Mucosa of gallbladder (tissue), 1 donor: Measurements from ENCODE around the gene CTAGE1. TPM values are rescaled to one million over a fixed set of nuclear protein-coding genes. Genes with fewer than 3 reads are reported as not detected.
"Not testable (repeated sequence)": the region's sequence is repeated elsewhere in the genome, so short reads cannot be mapped to it uniquely, and the experiment has no call there.

Experiments used
- DNase-seq: peaks from one replicate; pipeline ENCODE4 v3.0.0-alpha.2; 2020; ENCODE audit warnings: low spot score
- total RNA-seq: library from RNA; stranded (reverse); gene quantifications from one replicate; pipeline ENCODE4 v1.2.1, GENCODE V29; 2021
- donor health status: DM: no; HTN: no; CAD: no.

The CTAGE1 gene
- 0.06 TPM for total RNA-seq

GRCh38 chr18:22417496-22418188 is at the start of gene CTAGE1:
TSS of gene CTAGE1 (minus strand) at chr18:22417915. CDS start at chr18:22417811, 104 bp downstream.
- DNase-seq: no peak

- DNase-seq: peak; percentile 75
These were observed 49.1 kb upstream of the CTAGE1 start for GRCh38 chr18:22466608-22467395.

DNA sequence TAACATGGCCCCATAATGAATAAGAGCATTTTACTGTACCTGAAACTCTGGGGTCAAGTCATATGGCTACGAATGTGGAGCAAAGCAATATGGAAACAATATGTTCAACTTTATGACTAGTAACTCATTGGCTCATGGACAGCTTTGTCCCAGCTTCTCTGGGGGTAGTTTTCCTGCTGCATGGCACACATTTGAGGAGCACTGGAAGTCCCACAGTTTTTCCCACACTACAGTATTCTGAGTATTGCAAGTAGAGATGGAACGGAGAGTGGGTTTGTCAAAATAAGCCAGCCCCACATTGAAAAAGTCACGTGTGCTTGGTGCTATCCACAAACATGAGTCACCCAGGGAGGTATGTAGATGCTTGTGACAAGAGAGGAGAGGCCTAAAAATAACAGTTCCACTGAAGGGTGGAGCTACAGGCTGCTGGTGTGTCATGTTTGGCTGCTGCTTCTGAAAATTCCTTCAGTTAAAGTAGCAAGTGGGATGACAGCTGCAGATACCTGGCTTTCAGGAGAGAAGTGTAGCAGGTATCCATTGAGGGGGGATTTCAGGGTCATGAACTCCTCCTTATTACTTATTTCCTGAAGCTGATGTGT is 48.2 kb upstream of the CTAGE1 start:
- DNase-seq: peak; percentile 67

GRCh38 chr18:22463076-22463475 is 45.4 kb upstream of the CTAGE1 start:
- no peak for DNase-seq

- no peak for DNase-seq
These were observed 41.8 kb upstream of the CTAGE1 start for GRCh38 chr18:22459491-22459890.

- DNase-seq: no peak
These were observed 39.8 kb upstream of the CTAGE1 start for GRCh38 chr18:22457524-22457923.

DNA sequence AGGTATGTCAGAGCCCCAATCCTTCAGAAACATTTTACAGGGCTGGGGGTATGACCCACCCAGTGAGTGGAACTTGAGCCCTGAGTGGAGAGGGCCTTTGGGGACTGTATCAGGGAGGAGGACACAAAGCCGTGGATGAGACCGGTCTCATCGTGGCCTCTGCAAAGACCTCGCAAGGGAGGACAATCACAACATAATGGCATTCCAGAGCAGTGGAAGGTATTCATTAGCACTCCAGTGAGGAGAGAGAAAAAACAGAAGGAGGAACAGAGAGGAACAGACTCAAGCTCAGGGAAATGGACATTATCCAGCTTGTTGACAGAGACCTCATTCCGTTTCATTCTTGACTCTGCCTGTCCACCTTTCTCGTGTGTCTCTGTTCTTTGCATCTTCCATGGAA is 38.8 kb upstream of the CTAGE1 start:
- DNase-seq: no peak

GRCh38 chr18:22456116-22456480 is 38.4 kb upstream of the CTAGE1 start:
- DNase-seq: no peak

DNA sequence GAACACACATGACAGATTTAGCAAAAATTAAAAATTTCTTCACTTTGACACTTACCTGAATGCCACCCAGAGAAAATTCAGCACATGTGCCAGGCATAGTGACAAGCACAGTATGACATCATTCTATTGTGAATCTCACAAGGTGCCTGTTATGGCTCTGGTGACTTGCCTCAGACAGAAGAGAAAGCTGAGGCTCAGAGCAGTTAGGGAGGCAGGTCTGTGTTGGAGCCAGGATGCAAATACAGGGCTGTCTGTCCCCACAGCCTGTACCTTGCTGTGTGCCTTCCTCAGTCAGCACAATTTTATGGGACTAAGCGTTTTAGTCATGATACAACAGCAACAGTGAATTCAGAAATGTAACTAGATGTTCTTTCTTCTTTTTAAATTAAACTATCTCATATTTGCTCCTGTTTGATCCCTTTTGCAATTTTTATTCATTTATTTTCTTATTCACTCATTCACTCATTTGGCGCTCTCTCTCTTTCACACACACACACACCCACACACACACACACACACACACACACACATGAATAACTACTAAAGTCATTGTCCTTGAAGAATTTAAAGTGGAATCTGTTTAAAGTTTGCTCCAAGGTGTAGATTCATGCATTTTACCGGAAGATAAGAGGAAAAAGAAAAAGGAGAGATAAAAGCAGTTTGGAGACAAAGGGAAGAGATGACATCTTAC is 37.9 kb upstream of the CTAGE1 start:
- DNase-seq: no peak

- DNase-seq: no peak
These were observed 35.6 kb upstream of the CTAGE1 start for GRCh38 chr18:22453315-22453714.

GRCh38 chr18:22452226-22452668 is 34.5 kb upstream of the CTAGE1 start:
- DNase-seq: no peak

GRCh38 chr18:22451796-22452195 is 34.1 kb upstream of the CTAGE1 start:
- DNase-seq: no peak

DNA sequence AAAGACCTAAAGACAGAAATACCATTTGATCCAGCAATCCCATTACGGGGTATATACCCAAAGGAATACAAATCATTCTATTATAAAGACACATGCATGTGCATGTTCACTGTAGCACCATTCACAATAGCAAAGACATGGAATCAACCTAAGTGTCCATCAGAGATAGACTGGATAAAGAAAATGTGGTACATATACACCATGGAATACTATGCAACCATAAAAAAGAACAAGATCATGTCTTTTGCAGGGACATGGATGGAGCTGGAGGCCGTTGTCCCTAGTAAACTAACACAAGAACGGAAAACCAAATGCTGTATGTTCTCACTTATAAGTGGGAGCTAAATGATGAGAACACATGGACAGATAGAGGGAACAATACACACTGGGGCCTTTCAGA is 33.1 kb upstream of the CTAGE1 start:
- not testable (repeated sequence) for DNase-seq

- not testable (repeated sequence) for DNase-seq
These were observed 32.6 kb upstream of the CTAGE1 start for GRCh38 chr18:22450318-22450717.

- not testable (repeated sequence) for DNase-seq
These were observed 32.0 kb upstream of the CTAGE1 start for GRCh38 chr18:22449753-22450152.

DNA sequence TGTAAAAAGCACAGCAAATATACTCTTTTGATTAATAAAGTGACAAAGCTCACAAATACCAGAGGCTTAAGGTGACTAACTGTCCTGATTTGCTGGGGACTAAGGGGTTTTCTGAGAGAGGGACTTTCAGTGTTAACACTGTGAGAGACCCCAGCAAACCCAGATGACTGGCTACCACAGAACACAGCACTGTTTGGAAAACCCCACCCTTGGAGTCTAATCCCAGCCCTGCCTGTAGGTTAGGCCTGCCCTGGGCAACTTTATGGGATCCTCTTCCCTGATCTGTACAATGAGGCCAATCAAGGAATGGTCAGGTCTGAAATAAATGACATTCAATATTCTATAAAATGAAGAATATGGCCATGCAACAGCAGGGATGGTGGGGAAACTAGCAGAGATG is 30.5 kb upstream of the CTAGE1 start:
- no peak for DNase-seq

DNA sequence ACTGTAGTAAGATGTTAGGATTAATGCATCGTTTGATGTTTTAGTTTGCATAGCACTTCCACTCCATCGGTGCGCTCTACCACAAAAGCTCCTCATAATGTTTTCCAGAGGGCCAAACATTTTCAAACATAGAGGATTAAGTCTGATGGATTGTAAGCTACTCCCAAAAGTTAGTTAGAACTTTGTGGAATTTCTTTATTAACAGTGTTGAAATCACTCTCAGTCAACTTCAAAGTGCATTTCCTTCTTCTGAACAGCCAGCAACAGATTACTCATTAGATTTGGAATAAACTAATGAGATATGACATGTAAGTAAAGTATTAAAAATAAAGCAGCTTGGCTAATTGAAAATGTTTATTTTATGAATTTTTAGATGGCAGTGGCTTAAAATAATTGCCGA is 30.1 kb upstream of the CTAGE1 start:
- DNase-seq: no peak

DNA sequence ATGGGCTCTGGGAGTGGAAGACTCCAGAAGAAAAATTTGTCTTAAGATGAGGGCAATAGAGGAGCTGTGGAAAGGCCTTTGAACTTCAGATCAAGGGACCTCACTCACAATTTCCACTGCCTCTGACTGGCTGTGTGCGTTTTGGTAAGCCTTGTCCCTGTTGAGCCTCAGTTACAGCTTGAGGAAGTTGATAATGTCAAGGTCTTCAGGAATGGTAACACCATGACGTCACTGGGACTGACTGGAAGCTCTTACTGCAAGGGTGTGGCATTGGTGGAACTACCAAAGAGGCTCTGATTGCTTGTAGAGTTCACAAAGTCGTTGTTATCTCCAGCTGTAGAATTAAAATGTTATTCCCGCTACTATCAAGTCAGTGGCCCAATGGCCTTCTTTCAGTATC is 29.2 kb upstream of the CTAGE1 start:
- DNase-seq: no peak

- no peak for DNase-seq
These were observed 28.6 kb upstream of the CTAGE1 start for GRCh38 chr18:22446325-22446724.

DNA sequence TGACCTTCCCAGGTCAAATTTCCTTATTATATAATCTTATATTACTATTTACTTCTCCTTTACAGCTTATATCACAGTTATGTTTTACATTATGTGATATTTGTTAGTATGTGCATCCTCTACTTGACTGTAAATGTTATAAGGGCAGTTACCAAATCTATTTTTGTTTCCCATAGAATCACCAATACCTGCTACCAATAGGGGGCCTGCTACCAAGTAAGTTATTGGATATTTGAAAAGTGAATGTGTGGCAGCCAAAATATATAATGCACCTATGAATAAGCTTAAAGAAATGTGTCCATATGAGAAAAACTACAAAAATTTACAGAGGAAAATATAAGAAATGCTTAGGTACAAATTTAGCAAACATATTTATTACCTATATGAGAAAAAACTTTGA is 23.9 kb upstream of the CTAGE1 start:
- DNase-seq: no peak

DNA sequence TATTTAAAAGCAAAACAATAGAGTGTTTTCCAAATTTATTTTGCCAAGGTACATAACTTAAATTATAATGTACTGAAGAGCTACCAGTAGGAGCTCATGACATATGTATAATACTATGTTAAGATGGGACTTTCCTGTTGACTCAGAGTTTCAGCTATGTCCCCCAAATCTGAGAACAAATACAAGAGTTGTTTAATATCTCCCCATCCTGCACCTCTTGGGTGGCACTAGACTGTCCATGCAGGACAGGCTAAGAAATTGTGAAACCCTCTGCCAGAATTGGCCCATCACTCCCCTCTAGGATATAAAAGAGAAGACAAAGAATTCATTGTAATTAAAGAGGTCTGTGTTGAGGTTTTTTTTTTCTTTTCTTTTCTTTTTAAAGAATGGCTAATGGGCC is 21.7 kb upstream of the CTAGE1 start:
- no peak for DNase-seq

GRCh38 chr18:22436136-22436535 is 18.4 kb upstream of the CTAGE1 start:
- DNase-seq: no peak
